SK-N-MC (cell line): ENCODE measurements around the gene SLC16A6.
"Not testable (repeated sequence)": the region's sequence is repeated elsewhere in the genome, so short reads cannot be mapped to it uniquely, and the experiment has no call there.

Experiments
- DNase-seq: peaks from one replicate; pipeline ENCODE4 v3.0.0-alpha.2; 2011; ENCODE audit warnings: low read depth, low spot score
- H3K27ac ChIP-seq: fragments of 200-600 bp; sonication (generic); 2 replicates; pipeline ENCODE4 v1.5.1; 2016; ENCODE audit warnings: mixed run types
- H3K36me3 ChIP-seq: fragments of 200-600 bp; sonication (generic); 2 replicates; pipeline ENCODE4 v1.6.1; 2017; ENCODE audit warnings: antibody characterized with exemption, low read length, mixed read lengths; ENCODE audit not compliant: insufficient read depth
- H3K4me3 ChIP-seq: fragments of 200-600 bp; sonication (generic); 2 replicates; pipeline ENCODE4 v1.5.1; 2016
- H3K9ac ChIP-seq: fragments of 200-600 bp; sonication (generic); 2 replicates; pipeline ENCODE4 v1.8.0; 2017; ENCODE audit warnings: mixed run types, mixed read lengths; ENCODE audit not compliant: insufficient read length
- H3K9me3 ChIP-seq: fragments of 200-600 bp; sonication (generic); 2 replicates; pipeline ENCODE4 v1.6.1; 2017; ENCODE audit warnings: low read depth, mild to moderate bottlenecking, antibody characterized with exemption, low read length, moderate library complexity, mixed read lengths
- EZH2 ChIP-seq: fragments of 200-600 bp; sonication (generic); IDR thresholded peaks from one replicate; pipeline ENCODE4 v1.6.1; 2017; ENCODE audit warnings: antibody characterized with exemption
- FOXP2 ChIP-seq: optimal IDR thresholded peaks from 2 replicates; pipeline ENCODE3; 2011; ENCODE audit warnings: mild to moderate bottlenecking, moderate library complexity; ENCODE audit not compliant: insufficient read depth; ENCODE audit errors: extremely low read length, control extremely low read depth
- POLR2AphosphoS5 ChIP-seq: IDR thresholded peaks from 2 replicates; pipeline ENCODE4 v1.6.1; 2012; ENCODE audit warnings: mild to moderate bottlenecking, low read depth, low read length, borderline replicate concordance

Gene SLC16A6

GRCh38 chr17:68231541-68231940 lies 59.4 kb downstream of the SLC16A6 start:
- H3K9ac ChIP-seq = no peak overlapping the region
- TF ChIP-seq FOXP2 (no peak), EZH2 (no peak), POLR2AphosphoS5 (no peak)
- H3K36me3 ChIP-seq = no peaks in the 10 kb centered on the region
- H3K9me3 ChIP-seq = no peaks in the 10 kb centered on the region
- no peak for DNase-seq
- H3K27ac ChIP-seq = no peak overlapping the region
- H3K4me3 ChIP-seq = no peak overlapping the region

GRCh38 chr17:68231131-68231530 lies 59.8 kb downstream of the SLC16A6 start:
- H3K9ac ChIP-seq, H3K27ac ChIP-seq, DNase-seq, H3K9me3 ChIP-seq, H3K36me3 ChIP-seq, H3K4me3 ChIP-seq: not testable (repeated sequence)

GRCh38 chr17:68229619-68230018 lies 61.3 kb downstream of the SLC16A6 start:
- no peak for DNase-seq
- TF ChIP-seq FOXP2 (no peak), EZH2 (no peak), POLR2AphosphoS5 (no peak)
- Histone ChIP-seq H3K4me3 (no peak overlapping the region), H3K36me3 (no peaks in the 10 kb centered on the region), H3K9ac (no peak overlapping the region), H3K9me3 (no peaks in the 10 kb centered on the region), H3K27ac (no peak overlapping the region)

GRCh38 chr17:68228817-68229570 lies 61.9 kb downstream of the SLC16A6 start:
- no peak for TF ChIP-seq FOXP2
- no peak for TF ChIP-seq POLR2AphosphoS5
- TF ChIP-seq EZH2 = no peak
- Histone ChIP-seq H3K27ac (no peak overlapping the region), H3K9ac (no peak overlapping the region), H3K9me3 (no peaks in the 10 kb centered on the region), H3K4me3 (no peak overlapping the region), H3K36me3 (no peaks in the 10 kb centered on the region)
- DNase-seq = no peak

- DNase-seq, H3K36me3 ChIP-seq, H3K4me3 ChIP-seq, H3K9me3 ChIP-seq, H3K27ac ChIP-seq, H3K9ac ChIP-seq: not testable (repeated sequence)
Observed at GRCh38 chr17:68228039-68228680, 62.8 kb downstream of the SLC16A6 start.

GRCh38 chr17:68225055-68225454 lies 65.9 kb downstream of the SLC16A6 start:
- H3K9ac ChIP-seq, H3K9me3 ChIP-seq, DNase-seq, H3K4me3 ChIP-seq, H3K27ac ChIP-seq, H3K36me3 ChIP-seq: not testable (repeated sequence)

GRCh38 chr17:68222606-68223005 lies 68.3 kb downstream of the SLC16A6 start:
- H3K27ac ChIP-seq = no peak overlapping the region
- no peak for DNase-seq
- no peaks in the 10 kb centered on the region for H3K9me3 ChIP-seq
- no peak for TF ChIP-seq FOXP2
- no peak for TF ChIP-seq EZH2
- no peak for TF ChIP-seq POLR2AphosphoS5
- H3K4me3 ChIP-seq = no peak overlapping the region
- no peaks in the 10 kb centered on the region for H3K36me3 ChIP-seq
- no peak overlapping the region for H3K9ac ChIP-seq

GRCh38 chr17:68221786-68222185 lies 69.1 kb downstream of the SLC16A6 start:
- Histone ChIP-seq H3K4me3 (no peak overlapping the region), H3K9me3 (no peaks in the 10 kb centered on the region), H3K36me3 (no peaks in the 10 kb centered on the region), H3K27ac (no peak overlapping the region), H3K9ac (no peak overlapping the region)
- DNase-seq = no peak
- TF ChIP-seq POLR2AphosphoS5 (no peak), EZH2 (no peak), FOXP2 (no peak)

GRCh38 chr17:68220786-68221185 lies 70.1 kb downstream of the SLC16A6 start:
- not testable (repeated sequence) for H3K9ac ChIP-seq, DNase-seq, H3K9me3 ChIP-seq, H3K36me3 ChIP-seq, H3K27ac ChIP-seq, H3K4me3 ChIP-seq

- H3K27ac ChIP-seq, H3K4me3 ChIP-seq, H3K9me3 ChIP-seq, DNase-seq, H3K36me3 ChIP-seq, H3K9ac ChIP-seq: not testable (repeated sequence)
Observed at GRCh38 chr17:68220186-68220585, 70.7 kb downstream of the SLC16A6 start.

GRCh38 chr17:68219429-68219828 lies 71.5 kb downstream of the SLC16A6 start:
- not testable (repeated sequence) for H3K27ac ChIP-seq, H3K9me3 ChIP-seq, DNase-seq, H3K4me3 ChIP-seq, H3K9ac ChIP-seq, H3K36me3 ChIP-seq
